H9 (cell line): ENCODE measurements around the gene OTULIN. TPM values are rescaled to one million over a fixed set of nuclear protein-coding genes. Genes with fewer than 3 reads are reported as not detected.

Source experiments
- DNase-seq: peaks from one replicate; pipeline ENCODE4 v3.0.0-alpha.2; 2017
- H2AFZ ChIP-seq: one replicate; pipeline ENCODE4 v1.6.1; 2013; ENCODE audit warnings: mild to moderate bottlenecking, low read length, control low read depth, moderate library complexity
- H2AK5ac ChIP-seq: 2 replicates; pipeline ENCODE4 v1.6.1; 2013; ENCODE audit warnings: low read length, control low read depth, mixed read lengths; ENCODE audit not compliant: insufficient read length
- H2BK120ac ChIP-seq: one replicate; pipeline ENCODE4 v1.6.1; 2013; ENCODE audit warnings: low read depth, mild to moderate bottlenecking, low read length, control low read depth, inconsistent platforms; ENCODE audit not compliant: poor library complexity, severe bottlenecking
- H2BK12ac ChIP-seq: 2 replicates; pipeline ENCODE4 v1.6.1; 2013; ENCODE audit warnings: low read length, control low read depth, mixed read lengths, low read depth; ENCODE audit not compliant: insufficient read length
- H2BK15ac ChIP-seq: 2 replicates; pipeline ENCODE4 v1.6.1; 2013; ENCODE audit warnings: low read depth, low read length, control low read depth
- H2BK20ac ChIP-seq: one replicate; pipeline ENCODE4 v1.6.1; 2013; ENCODE audit warnings: low read depth, mild to moderate bottlenecking, low read length, control low read depth, inconsistent platforms; ENCODE audit not compliant: poor library complexity, severe bottlenecking
- H2BK5ac ChIP-seq: 2 replicates; pipeline ENCODE4 v1.6.1; 2013; ENCODE audit warnings: low read length, control low read depth, mixed read lengths; ENCODE audit not compliant: insufficient read length
- H3K14ac ChIP-seq: 2 replicates; pipeline ENCODE4 v1.6.1; 2013; ENCODE audit warnings: low read length, control low read depth; ENCODE audit not compliant: insufficient read depth
- H3K18ac ChIP-seq: 2 replicates; pipeline ENCODE4 v1.6.1; 2013; ENCODE audit warnings: low read depth, mild to moderate bottlenecking, mixed read lengths, low read length, control low read depth; ENCODE audit not compliant: insufficient read length
- H3K23ac ChIP-seq: 2 replicates; pipeline ENCODE4 v1.6.1; 2013; ENCODE audit warnings: low read length, control low read depth, mixed read lengths, low read depth; ENCODE audit not compliant: insufficient read length
- H3K23me2 ChIP-seq: 2 replicates; pipeline ENCODE4 v1.6.1; 2013; ENCODE audit warnings: low read depth, mild to moderate bottlenecking, mixed read lengths, low read length, control low read depth; ENCODE audit not compliant: insufficient read length, poor library complexity, severe bottlenecking
- H3K27ac ChIP-seq: 2 replicates; pipeline ENCODE4 v1.5.1; 2013; ENCODE audit warnings: low read length, control low read depth, mixed read lengths, low read depth; ENCODE audit not compliant: insufficient read length
- H3K27me3 ChIP-seq: 2 replicates; pipeline ENCODE4 v1.6.1; 2013; ENCODE audit warnings: low read length, control low read depth, inconsistent platforms; ENCODE audit not compliant: insufficient read depth
- H3K4ac ChIP-seq: 2 replicates; pipeline ENCODE4 v1.6.1; 2013; ENCODE audit warnings: low read depth, mild to moderate bottlenecking, control low read depth, inconsistent platforms, low read length, moderate library complexity
- H3K4me1 ChIP-seq: 2 replicates; pipeline ENCODE4 v1.6.1; 2013; ENCODE audit warnings: low read length, control low read depth, inconsistent platforms; ENCODE audit not compliant: insufficient read depth
- H3K4me2 ChIP-seq: 2 replicates; pipeline ENCODE4 v1.6.1; 2013; ENCODE audit warnings: low read length, control low read depth, mixed read lengths; ENCODE audit not compliant: insufficient read length, insufficient read depth
- H3K56ac ChIP-seq: 2 replicates; pipeline ENCODE4 v1.6.1; 2013; ENCODE audit warnings: low read depth, mild to moderate bottlenecking, mixed read lengths, low read length, control low read depth; ENCODE audit not compliant: insufficient read length
- H3K79me1 ChIP-seq: 2 replicates; pipeline ENCODE4 v1.6.1; 2013; ENCODE audit warnings: low read depth, mild to moderate bottlenecking, moderate library complexity, low read length, control low read depth, inconsistent platforms; ENCODE audit not compliant: insufficient read depth, poor library complexity, severe bottlenecking
- H3K79me2 ChIP-seq: 2 replicates; pipeline ENCODE4 v1.6.1; 2013; ENCODE audit warnings: low read length, control low read depth, inconsistent platforms; ENCODE audit not compliant: insufficient read depth
- H3K9ac ChIP-seq: 2 replicates; pipeline ENCODE4 v1.6.1; 2013; ENCODE audit warnings: low read length, control low read depth, mixed read lengths; ENCODE audit not compliant: insufficient read length; ENCODE audit errors: extremely low read depth
- H3K9me3 ChIP-seq: one replicate; pipeline ENCODE4 v1.6.1; 2013; ENCODE audit warnings: low read depth, low read length, inconsistent platforms; ENCODE audit not compliant: control insufficient read depth
- H3T11ph ChIP-seq: one replicate; pipeline ENCODE4 v1.6.1; 2013; ENCODE audit warnings: mild to moderate bottlenecking, low read length, control low read depth, inconsistent platforms
- H4K20me1 ChIP-seq: one replicate; pipeline ENCODE4 v1.6.1; 2013; ENCODE audit not compliant: control insufficient read depth, insufficient read length, insufficient read depth
- H4K5ac ChIP-seq: 2 replicates; pipeline ENCODE4 v1.6.1; 2013; ENCODE audit warnings: low read depth, mild to moderate bottlenecking, mixed read lengths, low read length, control low read depth; ENCODE audit not compliant: insufficient read length
- H4K8ac ChIP-seq: replicated peaks from 2 replicates; pipeline ENCODE4 v1.6.1; 2013; ENCODE audit warnings: low read length, control low read depth, mixed read lengths, low read depth; ENCODE audit not compliant: insufficient read length
- H4K91ac ChIP-seq: 2 replicates; pipeline ENCODE4 v1.6.1; 2013; ENCODE audit warnings: low read depth, mild to moderate bottlenecking, moderate library complexity, mixed read lengths, low read length, control low read depth; ENCODE audit not compliant: insufficient read length
- H3K27ac Mint-ChIP-seq, 3 experiments: 2 replicates in 2 of 3; 3 replicates in 1 of 3; pipeline ENCODE4 v1.8.0; 2020 to 2021; ENCODE audit warnings: mixed read lengths in 3 of 3, mild to moderate bottlenecking in 1 of 3, moderate library complexity in 1 of 3
- H3K27me3 Mint-ChIP-seq: 2 replicates; pipeline ENCODE4 v1.8.0; 2021; ENCODE audit warnings: low read depth, mild to moderate bottlenecking, moderate library complexity, mixed read lengths
- H3K36me3 Mint-ChIP-seq, 3 experiments: 2 replicates in 2 of 3; 3 replicates in 1 of 3; pipeline ENCODE4 v1.8.0; 2020 to 2021; ENCODE audit warnings: low read depth in 3 of 3, mixed read lengths in 3 of 3; ENCODE audit not compliant: insufficient read depth in 1 of 3
- H3K4me1 Mint-ChIP-seq, 2 experiments: 2 replicates each; pipeline ENCODE4 v1.8.0; 2020; ENCODE audit warnings: mixed read lengths in 2 of 2
- H3K4me3 Mint-ChIP-seq, 2 experiments: 2 replicates in 1 of 2; 3 replicates in 1 of 2; pipeline ENCODE4 v1.8.0; 2020 to 2021; ENCODE audit warnings: mild to moderate bottlenecking in 2 of 2, mixed read lengths in 2 of 2, moderate library complexity in 1 of 2
- H3K9me3 Mint-ChIP-seq, 2 experiments: 2 replicates in 1 of 2; 3 replicates in 1 of 2; pipeline ENCODE4 v1.8.0; 2020; ENCODE audit warnings: mild to moderate bottlenecking in 2 of 2, mixed read lengths in 2 of 2, moderate library complexity in 1 of 2
- CTCF ChIP-seq: fragments of 200-600 bp; sonication (generic); conservative IDR thresholded peaks from 3 replicates; pipeline ENCODE4 v1.8.0; 2021; ENCODE audit warnings: antibody characterized with exemption, mild to moderate bottlenecking
- WGBS: extraction: QIAGEN DNeasy Blood & Tissue Kit; methylation state at CpG from one replicate; pipeline ENCODE4 v1.1.7; 2013; ENCODE audit warnings: missing lambda C conversion rate, low lambda C conversion rate, mixed read lengths; ENCODE audit not compliant: insufficient read length; ENCODE audit errors: extremely low coverage; 5-methylcytosine and 5-hydroxymethylcytosine counted together
- total RNA-seq: library from RNA; stranded (reverse); gene quantifications from 2 replicates; pipeline ENCODE4 v1.2.1, GENCODE V29; 2021

Gene OTULIN
- total RNA-seq, 1 experiment from 2014 or later, result 35.8 TPM

- no peak overlapping the region for H2AFZ ChIP-seq
- no peak overlapping the region for H3K4ac ChIP-seq
- H4K5ac ChIP-seq, result no peak overlapping the region
- no peaks in the 10 kb centered on the region for H3K9me3 Mint-ChIP-seq
- no peak overlapping the region for H3K9ac ChIP-seq
- H3K79me2 ChIP-seq, result no peaks in the 10 kb centered on the region
- no peak overlapping the region for H2BK5ac ChIP-seq
- H4K20me1 ChIP-seq, result no peaks in the 10 kb centered on the region
- WGBS, result no CpG with 5 or more reads among the region's 6 CpGs
- H3K4me3 Mint-ChIP-seq, result no peak overlapping the region
- H3K9me3 ChIP-seq, result no peaks in the 10 kb centered on the region
- H3K27me3 Mint-ChIP-seq, result no peaks in the 10 kb centered on the region
- H2AK5ac ChIP-seq, result no peak overlapping the region
- no peak overlapping the region for H3T11ph ChIP-seq
- H2BK15ac ChIP-seq, result no peak overlapping the region
- no peak for DNase-seq
- H3K4me1 ChIP-seq, result no peaks in the 10 kb centered on the region
- peaks cover 5 to 6% of the 10 kb centered on the region in 2 experiments for H3K4me1 Mint-ChIP-seq
- H2BK12ac ChIP-seq, result no peak overlapping the region
- no peak overlapping the region for H2BK120ac ChIP-seq
- H4K8ac ChIP-seq, result no peak overlapping the region
- no peak overlapping the region for H2BK20ac ChIP-seq
- H3K14ac ChIP-seq, result no peak overlapping the region
- no peak overlapping the region for H3K4me2 ChIP-seq
- no peak overlapping the region for H3K27ac ChIP-seq
- H3K27me3 ChIP-seq, result no peaks in the 10 kb centered on the region
- H3K18ac ChIP-seq, result no peak overlapping the region
- peak overlapping the region in 2 of 3 experiments; percentile 39 to 80; a peak in 1 of 7 replicates for H3K27ac Mint-ChIP-seq
- H3K36me3 Mint-ChIP-seq, result peaks cover 20 to 62% (median 53%) of the 10 kb centered on the region in 3 experiments
- H4K91ac ChIP-seq, result no peak overlapping the region
- no peak overlapping the region for H3K23ac ChIP-seq
- H3K23me2 ChIP-seq, result no peaks in the 10 kb centered on the region
- H3K56ac ChIP-seq, result no peak overlapping the region
- peak; percentile 72 for TF ChIP-seq CTCF
- H3K79me1 ChIP-seq, result no peaks in the 10 kb centered on the region
Observed at GRCh38 chr5:14685757-14686156, 21.2 kb downstream of the OTULIN start.
